HG03571 (cell line): ENCODE measurements around the gene MYO18A.

Source experiments
- ATAC-seq: cut with Tn5 transposase; IDR thresholded peaks from one replicate; pipeline ENCODE4 v1.9.1; 2021; ENCODE audit not compliant: unreplicated experiment

MYO18A gene

GRCh38 chr17:29060475-29060874, 119.7 kb downstream of the MYO18A start:
- no peak for ATAC-seq

GRCh38 chr17:29059281-29059680, 120.9 kb downstream of the MYO18A start:
- no peak for ATAC-seq

- no peak for ATAC-seq
Observed at GRCh38 chr17:29058391-29058790, 121.8 kb downstream of the MYO18A start.

GRCh38 chr17:29057361-29057760, 122.8 kb downstream of the MYO18A start:
- no peak for ATAC-seq

GRCh38 chr17:29054835-29055234, 125.4 kb downstream of the MYO18A start:
- no peak for ATAC-seq

GRCh38 chr17:29051731-29052130, 128.5 kb downstream of the MYO18A start:
- ATAC-seq: no peak

GRCh38 chr17:29051194-29051593, 129.0 kb downstream of the MYO18A start:
- ATAC-seq: no peak

- ATAC-seq: no peak
Observed at GRCh38 chr17:29050176-29050575, 130.0 kb downstream of the MYO18A start.

GRCh38 chr17:29049541-29050145, 130.6 kb downstream of the MYO18A start:
- no peak for ATAC-seq

GRCh38 chr17:29048440-29049368, 131.5 kb downstream of the MYO18A start:
- ATAC-seq: no peak

- ATAC-seq: no peak
Observed at GRCh38 chr17:29046473-29046839, 133.7 kb downstream of the MYO18A start.

GRCh38 chr17:29045734-29046472, 134.3 kb downstream of the MYO18A start:
- no peak for ATAC-seq

GRCh38 chr17:29045026-29045425, 135.2 kb downstream of the MYO18A start:
- ATAC-seq: no peak

- ATAC-seq: no peak
Observed at GRCh38 chr17:29043539-29044145, 136.6 kb downstream of the MYO18A start.

- ATAC-seq: no peak
Observed at GRCh38 chr17:29042679-29043538, 137.3 kb downstream of the MYO18A start, which contains the start of gene PIPOX. TSS of gene PIPOX (plus strand) at chr17:29043141. CDS start at chr17:29043226, 85 bp downstream.

- ATAC-seq: no peak
Observed at GRCh38 chr17:29042026-29042678, 138.0 kb downstream of the MYO18A start.

GRCh38 chr17:29041571-29041970, 138.6 kb downstream of the MYO18A start:
- ATAC-seq: no peak

- no peak for ATAC-seq
Observed at GRCh38 chr17:29041091-29041490, 139.1 kb downstream of the MYO18A start.

- no peak for ATAC-seq
Observed at GRCh38 chr17:29039764-29040598, 140.2 kb downstream of the MYO18A start.
